ENCODE data around the gene KRT80.

- TF ChIP-seq HMG20A (CRISPR knock-in tag; IDR thresholded peaks at IDR 0.05; ENCODE audit: borderline replicate concordance) (no peak), UBTF (CRISPR knock-in tag; IDR thresholded peaks at IDR 0.05) (no peak), RARA (CRISPR knock-in tag; IDR thresholded peaks at IDR 0.05) (peak; percentile 84)
These were observed 23.8 kb upstream of the KRT80 start for GRCh38 chr12:52215587-52216031.
